Endothelial cell of umbilical vein (primary cell): ENCODE results near the gene CCNY. TPM values are rescaled to one million over a fixed set of nuclear protein-coding genes. Genes with fewer than 3 reads are reported as not detected.

Source experiments
- BruUV-seq: library from RNA; stranded (reverse); fragments of 400-500 nt; replicated peaks from 2 replicates; lab custom pipeline; 2021; lab: Mats Ljungman, UMichigan
- CTCF ChIA-PET: fragments of 300-600, 350-600 bp; sonication (Branson Sonifier 250); formaldehyde crosslinking; loops from one replicate; lab custom pipeline; 2021; ENCODE audit warnings: antibody characterized with exemption, inconsistent platforms; lab: Charles Lee
- POLR2A ChIA-PET: fragments of 300-600, 350-600 bp; sonication (Branson Sonifier 250); formaldehyde crosslinking; loops from one replicate; lab custom pipeline; 2021; ENCODE audit warnings: antibody characterized with exemption, inconsistent platforms; lab: Charles Lee
- DNase-seq: peaks from one replicate; pipeline ENCODE4 v3.0.0-alpha.2; 2011; ENCODE audit warnings: low read depth, low spot score
- FAIRE-seq: peaks from 2 replicates; lab custom pipeline; 2011; peaks lifted over from hg19 to GRCh38; lab: Jason Lieb, UNC
- H2AFZ ChIP-seq: 2 replicates; pipeline ENCODE4 v1.6.0; 2012; ENCODE audit warnings: low read depth, low read length, control low read depth, inconsistent platforms
- H3K27ac ChIP-seq: 2 replicates; pipeline ENCODE4 v1.5.1; 2011; ENCODE audit warnings: low read depth, mild to moderate bottlenecking, control low read depth, low read length, moderate library complexity; ENCODE audit not compliant: insufficient read depth
- H3K27me3 ChIP-seq, 2 experiments: 2 replicates each; pipeline versions ENCODE4 v1.6.0 to v1.6.1; 2011; ENCODE audit warnings: low read length in 2 of 2, mixed read lengths in 1 of 2; ENCODE audit not compliant: control insufficient read depth in 2 of 2, insufficient read depth in 2 of 2
- H3K36me3 ChIP-seq, 2 experiments: 2 replicates in 1 of 2; 3 replicates in 1 of 2; pipeline ENCODE4 v1.5.1; 2011; ENCODE audit warnings: low read length in 2 of 2, mild to moderate bottlenecking in 1 of 2, moderate library complexity in 1 of 2; ENCODE audit not compliant: control insufficient read depth in 2 of 2, insufficient read depth in 2 of 2; ENCODE audit errors: extremely low read depth in 1 of 2
- H3K4me1 ChIP-seq: 3 replicates; pipeline ENCODE4 v1.5.1; 2011; ENCODE audit warnings: mild to moderate bottlenecking, low read length; ENCODE audit not compliant: control insufficient read depth, insufficient read depth; ENCODE audit errors: extremely low read depth
- H3K4me2 ChIP-seq: 2 replicates; pipeline ENCODE4 v1.6.1; 2011; ENCODE audit warnings: low read length, control low read depth, mixed read lengths; ENCODE audit not compliant: insufficient read depth
- H3K4me3 ChIP-seq, 3 experiments: fragments of 200-600 bp in 1 of 3; sonication (generic), shearing (Covaris generic) in 1 of 3; replicated peaks in 1 of 3; 2 replicates each; pipeline ENCODE4 v1.5.1; 2011 to 2016; ENCODE audit warnings: control low read depth in 3 of 3, low read length in 3 of 3, mild to moderate bottlenecking in 2 of 3, inconsistent platforms in 1 of 3, low read depth in 1 of 3, moderate library complexity in 1 of 3; ENCODE audit not compliant: insufficient read depth in 1 of 3
- H3K79me2 ChIP-seq: 2 replicates; pipeline ENCODE4 v1.6.0; 2012; ENCODE audit warnings: low read length, inconsistent platforms; ENCODE audit not compliant: control insufficient read depth, insufficient read depth
- H3K9ac ChIP-seq: replicated peaks from 2 replicates; pipeline ENCODE3; 2011; ENCODE audit warnings: low read length, control low read depth; ENCODE audit not compliant: insufficient read depth; ENCODE audit errors: extremely low read depth
- H3K9me1 ChIP-seq: replicated peaks from 3 replicates; pipeline ENCODE4 v1.6.0; 2011; ENCODE audit warnings: mild to moderate bottlenecking, low read length; ENCODE audit not compliant: control insufficient read depth, insufficient read depth; ENCODE audit errors: extremely low read depth
- H3K9me3 ChIP-seq: replicated peaks from 2 replicates; pipeline ENCODE4 v1.5.1; 2012; ENCODE audit warnings: low read length, inconsistent platforms; ENCODE audit not compliant: control insufficient read depth, insufficient read depth
- H4K20me1 ChIP-seq: replicated peaks from 2 replicates; pipeline ENCODE3; 2011; ENCODE audit warnings: mild to moderate bottlenecking, low read length; ENCODE audit not compliant: control insufficient read depth, insufficient read depth; ENCODE audit errors: extremely low read depth
- CTCF ChIP-seq, 2 donors: IDR thresholded peaks; 1 replicate in 1 of 2; 2 replicates in 1 of 2; pipeline ENCODE4 v1.5.1; 2011; ENCODE audit warnings: low read length in 2 of 2, mild to moderate bottlenecking in 2 of 2, moderate library complexity in 2 of 2, control low read depth in 1 of 2, inconsistent platforms in 1 of 2, low read depth in 1 of 2; ENCODE audit not compliant: insufficient read depth in 1 of 2; ENCODE audit errors: extremely low read depth in 1 of 2
- EZH2 ChIP-seq: IDR thresholded peaks from 2 replicates; pipeline ENCODE4 v1.6.1; 2012; ENCODE audit warnings: borderline replicate concordance, low read depth, mild to moderate bottlenecking, moderate library complexity, low read length, inconsistent platforms; ENCODE audit not compliant: severe bottlenecking
- FOS ChIP-seq: IDR thresholded peaks from 2 replicates; pipeline ENCODE4 v1.6.1; 2011; ENCODE audit warnings: mild to moderate bottlenecking, low read length, moderate library complexity, borderline replicate concordance; ENCODE audit not compliant: insufficient read depth
- GATA2 ChIP-seq: IDR thresholded peaks from 2 replicates; pipeline ENCODE4 v1.7.0; 2011; ENCODE audit warnings: low read depth, mild to moderate bottlenecking, moderate library complexity, mixed read lengths, low read length; ENCODE audit not compliant: insufficient read length, insufficient read depth
- JUN ChIP-seq: IDR thresholded peaks from 2 replicates; pipeline ENCODE4 v1.6.1; 2011; ENCODE audit warnings: borderline replicate concordance, low read depth; ENCODE audit not compliant: insufficient read length, insufficient read depth
- MAX ChIP-seq: IDR thresholded peaks from 2 replicates; pipeline ENCODE4 v1.6.1; 2011; ENCODE audit not compliant: insufficient read depth, insufficient read length
- MYC ChIP-seq: IDR thresholded peaks from one replicate; pipeline ENCODE4 v1.6.1; 2011; ENCODE audit warnings: mild to moderate bottlenecking, low read depth, low read length
- POLR2A ChIP-seq: IDR thresholded peaks from 2 replicates; pipeline ENCODE4 v1.6.1; 2012; ENCODE audit warnings: low read depth, mild to moderate bottlenecking, control low read depth, low read length
- POLR2AphosphoS5 ChIP-seq: IDR thresholded peaks from 2 replicates; pipeline ENCODE4 v1.6.1; 2012; ENCODE audit warnings: low read depth, mild to moderate bottlenecking, control low read depth, low read length, moderate library complexity; ENCODE audit not compliant: insufficient read depth
- dilution Hi-C: fragments of 300-500 bp; cut with MboI; formaldehyde crosslinking; loops from one replicate; pipeline ENCODE4 v1.15.0; 2019; ENCODE audit warnings: low sequenced_read_pairs; ENCODE audit not compliant: extremely low pct_ligation_motif_present
- intact Hi-C: fragments of 100-400 bp; cut with micrococcal nuclease; formaldehyde crosslinking; loops from one replicate; pipeline ENCODE4 v1.10.0; 2022
- polyA plus RNA-seq, 4 experiments: library from polyadenylated mRNA; depleted of rRNA in 3 of 4; stranded (reverse) in 3 of 4; unstranded in 1 of 4; fragments of >200 nt; gene quantifications; 2 replicates each; pipeline versions ENCODE4 v1.2.1 to v1.2.3, GENCODE V29; 2011 to 2012; ENCODE audit warnings: missing spikeins in 1 of 4
- total RNA-seq: library from RNA; stranded (reverse); gene quantifications from 2 replicates; pipeline ENCODE4 v1.2.3, GENCODE V29; 2021

Gene CCNY
- total and polyA plus RNA-seq, 2 donors (not counting 3 experiments of a cell fraction or from before 2014, with no cell fraction given): 61.5 to 107 TPM

GRCh38 chr10:35364808-35365207, 28.5 kb downstream of the CCNY start:
- no TSS peak for BruUV-seq
- Histone ChIP-seq H3K4me3 (no peak overlapping the region), H3K36me3 (no peaks in the 10 kb centered on the region), H3K9me1 (peaks cover 4% of the 10 kb centered on the region), H3K9ac (no peak overlapping the region), H4K20me1 (peaks cover 9% of the 10 kb centered on the region), H3K27me3 (no peaks in the 10 kb centered on the region), H3K4me1 (peaks cover 11% of the 10 kb centered on the region), H3K4me2 (no peak overlapping the region), H3K27ac (no peak overlapping the region), H3K79me2 (peaks cover 98% of the 10 kb centered on the region), H3K9me3 (no peaks in the 10 kb centered on the region), H2AFZ (no peak overlapping the region)
- ChIA-PET POLR2A (no interaction called here), CTCF (interaction anchor here (0.8 kb wide), 1 partner anchor 10 kb away, joined by 3 read pairs; no protein-coding TSS in a partner anchor)
- dilution Hi-C loops (no loop called here), intact Hi-C loops (no loop called here)
- no peak for DNase-seq
- TF ChIP-seq POLR2AphosphoS5 (no peak), CTCF (IDR thresholded peaks at IDR 0.05; ENCODE audit: extremely low read depth in 1 of 2, insufficient read depth in 1 of 2, low read depth in 1 of 2, low read length in 2 of 2) (no peak), FOS (no peak), EZH2 (no peak), JUN (no peak), POLR2A (no peak), MAX (no peak), GATA2 (no peak), MYC (no peak)
- FAIRE-seq: no peak
